ENCODE measurements around the gene HSPB7. TPM values are rescaled to one million over a fixed set of nuclear protein-coding genes. Genes with fewer than 3 reads are reported as not detected.
"Not testable (repeated sequence)": the region's sequence is repeated elsewhere in the genome, so short reads cannot be mapped to it uniquely, and the experiment has no call there.

Gene HSPB7
- total and polyA plus RNA-seq, 12 donors: 13.4 to 633 (median 85.1) TPM

GRCh38 chr1:16029288-16029687 lies 11.4 kb upstream of the HSPB7 start:
- intact Hi-C loops (cut with DNase I): no loop called here
- Histone ChIP-seq H3K4me1 (replicated peaks in 1 of 2) (peaks cover 7% of the 10 kb centered on the region in 2 donors), H3K27ac (no peak overlapping the region), H3K9me3 (replicated peaks in 1 of 3) (no peaks in the 10 kb centered on the region), H3K36me3 (replicated peaks in 1 of 2) (no peaks in the 10 kb centered on the region), H3K4me3 (no peak overlapping the region), H3K27me3 (no peaks in the 10 kb centered on the region)
- DNase-seq: no peak
- WGBS, 4 donors: 75 to 100% (median 90%) methylated on average over 1 of the region's 1 CpG
- no peak for TF ChIP-seq POLR2A (IDR thresholded peaks at IDR 0.05)
- TF ChIP-seq CTCF (IDR thresholded peaks at IDR 0.05): no peak

- DNase-seq; H3K4me3 ChIP-seq; H3K9me3 ChIP-seq (replicated peaks in 1 of 3); H3K27ac ChIP-seq; H3K36me3 ChIP-seq (replicated peaks in 1 of 2); H3K27me3 ChIP-seq; H3K4me1 ChIP-seq (replicated peaks in 1 of 2); intact Hi-C loops (cut with DNase I): not testable (repeated sequence)
- WGBS, 4 donors: 58 to 86% (median 72%) methylated on average over 1 to 12 of the region's 13 CpGs
Observed at GRCh38 chr1:16029003-16029268, 11.1 kb upstream of the HSPB7 start.

GRCh38 chr1:16028237-16029002 lies 10.6 kb upstream of the HSPB7 start:
- Histone ChIP-seq H3K9me3 (replicated peaks in 1 of 3) (no peaks in the 10 kb centered on the region), H3K27ac (no peak overlapping the region), H3K4me1 (replicated peaks in 1 of 2) (peaks cover 7% of the 10 kb centered on the region in 2 donors), H3K4me3 (no peak overlapping the region), H3K36me3 (replicated peaks in 1 of 2) (no peaks in the 10 kb centered on the region), H3K27me3 (no peaks in the 10 kb centered on the region)
- intact Hi-C loops (cut with DNase I): no loop called here
- TF ChIP-seq POLR2A (IDR thresholded peaks at IDR 0.05) (no peak), CTCF (IDR thresholded peaks at IDR 0.05) (no peak)
- WGBS, 4 donors: 65 to 71% (median 66%) methylated on average over 16 to 19 of the region's 19 CpGs
- DNase-seq: no peak

GRCh38 chr1:16026723-16027484 lies 9.1 kb upstream of the HSPB7 start:
- 16 to 52% (median 32%) methylated on average over 4 to 33 of the region's 33 CpGs for WGBS, 4 donors
- H3K27me3 ChIP-seq: no peaks in the 10 kb centered on the region
- DNase-seq: peak in 1 of 7 donors; percentile 38
- H3K4me3 ChIP-seq: peak overlapping the region in 1 of 4 donors; percentile 11
- H3K27ac ChIP-seq: no peak overlapping the region
- no peaks in the 10 kb centered on the region for H3K9me3 ChIP-seq (replicated peaks in 1 of 3)
- intact Hi-C loops (cut with DNase I): no loop called here
- H3K4me1 ChIP-seq (replicated peaks in 1 of 2): peaks cover 7% of the 10 kb centered on the region in 2 donors
- no peaks in the 10 kb centered on the region for H3K36me3 ChIP-seq (replicated peaks in 1 of 2)
- no peak for TF ChIP-seq CTCF (IDR thresholded peaks at IDR 0.05)

GRCh38 chr1:16026302-16026701 lies 8.5 kb upstream of the HSPB7 start:
- 55 to 59% methylated on average over 8 to 9 of the region's 10 CpGs; no CpG with 5 or more reads in 2 of the 4 donors for WGBS, 4 donors
- DNase-seq; H3K36me3 ChIP-seq (replicated peaks in 1 of 2); H3K27ac ChIP-seq; intact Hi-C loops (cut with DNase I); H3K27me3 ChIP-seq; H3K4me3 ChIP-seq; H3K9me3 ChIP-seq (replicated peaks in 1 of 3): not testable (repeated sequence)
- H3K4me1 ChIP-seq (replicated peaks in 1 of 2): peaks cover 13% of the 10 kb centered on the region in 2 donors
